GM06990 (cell line): ENCODE data around the gene PKM.

Experiments
- DNase-seq: peaks from one replicate; pipeline ENCODE4 v3.0.0-alpha.2; 2011; ENCODE audit not compliant: insufficient read length; ENCODE audit errors: extremely low read depth
- H3K27me3 ChIP-seq: replicated peaks from 2 replicates; pipeline ENCODE4 v1.6.0; 2011; ENCODE audit warnings: low read length; ENCODE audit not compliant: control insufficient read depth, insufficient read depth
- H3K36me3 ChIP-seq: 2 replicates; pipeline ENCODE4 v1.5.1; 2011; ENCODE audit warnings: low read length; ENCODE audit not compliant: control insufficient read depth, insufficient read depth
- H3K4me3 ChIP-seq: replicated peaks from 2 replicates; pipeline ENCODE4 v1.5.1; 2011; ENCODE audit warnings: low read depth, mild to moderate bottlenecking, control low read depth, low read length
- TF ChIP-seq, protein P1 (sequence below): IDR thresholded peaks from 2 replicates; pipeline ENCODE4 v1.5.1; 2011; ENCODE audit warnings: low read length, control low read depth, mild to moderate bottlenecking, inconsistent platforms; ENCODE audit not compliant: insufficient read depth, poor library complexity, severe bottlenecking

Gene PKM

DNA sequence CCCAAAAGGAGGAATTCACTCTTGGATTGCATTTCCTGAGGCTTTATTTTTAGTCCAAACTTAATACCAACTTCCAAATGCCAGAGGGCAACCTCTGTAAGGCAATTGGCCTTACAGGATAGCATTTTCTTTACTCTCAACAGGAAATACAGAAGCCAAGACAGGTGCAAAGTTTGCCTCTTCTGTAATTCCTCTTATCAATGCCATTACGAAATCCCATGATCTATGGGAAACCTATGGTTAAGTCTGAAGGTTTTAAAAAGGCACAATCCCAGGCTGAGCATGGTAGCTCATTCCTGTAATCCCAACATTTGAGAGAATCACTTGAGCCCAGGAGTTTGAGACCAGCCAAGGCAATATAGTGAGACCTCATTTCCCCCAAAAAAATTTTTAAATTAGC, 14.9 kb downstream of the PKM start:
- TF ChIP-seq, protein P1, sequence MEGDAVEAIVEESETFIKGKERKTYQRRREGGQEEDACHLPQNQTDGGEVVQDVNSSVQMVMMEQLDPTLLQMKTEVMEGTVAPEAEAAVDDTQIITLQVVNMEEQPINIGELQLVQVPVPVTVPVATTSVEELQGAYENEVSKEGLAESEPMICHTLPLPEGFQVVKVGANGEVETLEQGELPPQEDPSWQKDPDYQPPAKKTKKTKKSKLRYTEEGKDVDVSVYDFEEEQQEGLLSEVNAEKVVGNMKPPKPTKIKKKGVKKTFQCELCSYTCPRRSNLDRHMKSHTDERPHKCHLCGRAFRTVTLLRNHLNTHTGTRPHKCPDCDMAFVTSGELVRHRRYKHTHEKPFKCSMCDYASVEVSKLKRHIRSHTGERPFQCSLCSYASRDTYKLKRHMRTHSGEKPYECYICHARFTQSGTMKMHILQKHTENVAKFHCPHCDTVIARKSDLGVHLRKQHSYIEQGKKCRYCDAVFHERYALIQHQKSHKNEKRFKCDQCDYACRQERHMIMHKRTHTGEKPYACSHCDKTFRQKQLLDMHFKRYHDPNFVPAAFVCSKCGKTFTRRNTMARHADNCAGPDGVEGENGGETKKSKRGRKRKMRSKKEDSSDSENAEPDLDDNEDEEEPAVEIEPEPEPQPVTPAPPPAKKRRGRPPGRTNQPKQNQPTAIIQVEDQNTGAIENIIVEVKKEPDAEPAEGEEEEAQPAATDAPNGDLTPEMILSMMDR: no peak
- DNase-seq: no peak
- no peaks in the 10 kb centered on the region for H3K27me3 ChIP-seq
- H3K36me3 ChIP-seq: peaks cover 50% of the 10 kb centered on the region
- no peak overlapping the region for H3K4me3 ChIP-seq

DNA sequence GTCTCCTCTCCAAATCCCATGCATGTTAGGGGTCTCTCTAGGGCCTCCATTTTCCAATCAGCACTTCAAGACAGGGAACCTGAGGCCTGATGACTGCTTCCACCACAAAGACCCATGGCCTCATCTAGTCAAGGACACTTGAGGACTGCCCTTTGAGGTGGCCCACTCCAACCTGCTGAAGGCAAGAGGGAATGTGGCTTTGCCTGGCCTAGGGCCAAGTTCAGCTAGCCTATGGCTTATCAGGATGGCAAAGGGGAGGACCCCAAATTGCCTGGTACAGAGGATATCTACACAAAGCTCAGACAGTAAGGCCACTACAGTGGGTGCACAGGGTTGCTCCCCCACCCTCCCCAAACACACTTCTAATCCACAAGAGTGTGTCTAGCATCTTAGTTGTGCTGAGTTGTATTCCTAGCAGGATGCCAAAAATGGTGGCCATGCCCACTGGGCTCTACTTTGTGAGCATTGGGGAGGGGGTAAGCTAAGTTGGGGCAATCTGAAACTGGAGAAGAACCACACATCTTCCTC, 23.4 kb downstream of the PKM start:
- TF ChIP-seq, protein P1: no peak
- Histone ChIP-seq H3K4me3 (no peak overlapping the region), H3K27me3 (no peaks in the 10 kb centered on the region), H3K36me3 (peaks cover 72% of the 10 kb centered on the region)
- no peak for DNase-seq

DNA sequence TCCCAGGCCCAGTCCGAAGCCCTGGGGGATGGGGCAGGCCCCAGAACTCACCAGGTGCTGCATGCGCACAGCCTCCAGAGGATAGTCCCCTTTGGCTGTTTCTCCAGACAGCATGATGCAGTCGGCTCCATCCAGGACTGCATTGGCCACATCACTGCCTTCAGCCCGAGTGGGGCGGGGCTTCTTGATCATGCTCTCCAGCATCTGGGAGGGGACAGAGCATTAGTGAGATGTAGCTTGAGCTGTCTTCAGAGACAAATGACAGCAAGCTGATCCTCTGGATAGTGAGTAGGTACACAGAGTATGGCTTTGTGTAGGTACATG, 24.4 kb downstream of the PKM start:
- H3K4me3 ChIP-seq: no peak overlapping the region
- H3K36me3 ChIP-seq: peaks cover 77% of the 10 kb centered on the region
- DNase-seq: no peak
- TF ChIP-seq, protein P1: no peak
- no peaks in the 10 kb centered on the region for H3K27me3 ChIP-seq

DNA sequence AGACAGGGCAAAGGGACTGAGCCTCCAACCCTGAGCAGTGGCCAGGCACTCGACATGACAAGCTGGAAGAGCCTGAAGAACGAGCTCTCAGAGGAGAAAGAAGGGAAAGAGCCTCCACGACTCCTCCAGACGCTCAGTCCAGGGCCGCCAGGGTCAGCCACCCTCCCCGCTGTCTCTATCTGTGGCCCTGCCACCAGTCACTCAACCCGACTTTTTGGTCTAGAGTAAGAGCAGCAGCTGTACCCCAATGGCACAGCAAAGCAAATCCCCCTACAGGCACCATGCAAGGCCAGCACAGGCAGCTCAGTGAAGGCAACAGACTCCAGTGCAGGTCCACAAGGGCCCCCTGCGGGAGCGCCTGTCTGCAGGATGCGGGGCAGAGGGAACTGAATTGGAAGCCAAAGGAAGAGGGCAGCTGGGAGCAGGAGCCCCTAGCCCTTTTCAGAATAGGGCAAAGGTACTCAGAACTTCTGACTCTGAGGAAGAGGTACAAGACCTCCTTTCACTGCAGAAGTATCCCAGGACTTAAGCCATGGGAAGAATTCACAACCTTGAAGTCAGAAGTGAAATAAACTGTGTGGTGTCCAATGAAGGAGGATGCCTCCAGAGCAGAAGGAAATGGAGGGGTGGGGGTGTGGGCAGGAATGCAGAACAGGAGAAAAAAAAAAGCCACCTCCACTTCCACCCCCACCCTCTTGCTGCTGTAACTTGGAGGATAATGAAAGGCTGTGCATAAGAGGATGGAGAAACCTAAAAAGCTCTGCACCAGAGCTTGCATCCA, 24.9 kb downstream of the PKM start:
- no peak for DNase-seq
- H3K36me3 ChIP-seq: peaks cover 80% of the 10 kb centered on the region
- TF ChIP-seq, protein P1: no peak
- no peaks in the 10 kb centered on the region for H3K27me3 ChIP-seq
- H3K4me3 ChIP-seq: no peak overlapping the region

DNA sequence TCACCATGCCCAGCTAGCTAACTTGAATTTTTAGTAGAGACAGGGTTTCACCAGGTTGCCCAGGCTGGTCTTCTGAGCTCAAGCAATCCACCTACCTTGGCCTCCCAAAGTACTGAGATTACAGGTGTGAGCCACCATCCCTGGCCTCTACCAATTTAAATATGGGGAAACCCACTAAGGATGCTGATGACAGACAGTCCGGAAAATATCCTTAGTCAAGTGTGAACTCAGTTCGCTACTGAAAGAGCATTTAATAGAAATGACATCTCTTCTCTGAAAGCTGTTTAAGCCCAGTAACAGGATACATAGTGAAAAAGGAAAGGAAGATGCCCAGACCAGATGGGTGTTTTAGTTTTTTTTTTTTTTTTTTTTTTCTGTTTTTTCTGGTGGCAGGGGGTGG, 25.7 kb downstream of the PKM start:
- TF ChIP-seq, protein P1: no peak
- DNase-seq: no peak
- Histone ChIP-seq H3K36me3 (peaks cover 84% of the 10 kb centered on the region), H3K27me3 (no peaks in the 10 kb centered on the region), H3K4me3 (no peak overlapping the region)
